Stimulated activated CD8-positive, alpha-beta memory T cell treated with anti-CD3 and anti-CD28 coated beads, Interleukin-7, amount 100 ng/mL, for 4 hours (primary cell): ENCODE measurements around the gene BCAS3.

Experiments used
- DNase-seq, 2 donors: peaks; one replicate each; pipeline ENCODE4 v3.0.0-alpha.2; 2020; ENCODE audit warnings: low read depth in 2 of 2

The BCAS3 gene

DNA sequence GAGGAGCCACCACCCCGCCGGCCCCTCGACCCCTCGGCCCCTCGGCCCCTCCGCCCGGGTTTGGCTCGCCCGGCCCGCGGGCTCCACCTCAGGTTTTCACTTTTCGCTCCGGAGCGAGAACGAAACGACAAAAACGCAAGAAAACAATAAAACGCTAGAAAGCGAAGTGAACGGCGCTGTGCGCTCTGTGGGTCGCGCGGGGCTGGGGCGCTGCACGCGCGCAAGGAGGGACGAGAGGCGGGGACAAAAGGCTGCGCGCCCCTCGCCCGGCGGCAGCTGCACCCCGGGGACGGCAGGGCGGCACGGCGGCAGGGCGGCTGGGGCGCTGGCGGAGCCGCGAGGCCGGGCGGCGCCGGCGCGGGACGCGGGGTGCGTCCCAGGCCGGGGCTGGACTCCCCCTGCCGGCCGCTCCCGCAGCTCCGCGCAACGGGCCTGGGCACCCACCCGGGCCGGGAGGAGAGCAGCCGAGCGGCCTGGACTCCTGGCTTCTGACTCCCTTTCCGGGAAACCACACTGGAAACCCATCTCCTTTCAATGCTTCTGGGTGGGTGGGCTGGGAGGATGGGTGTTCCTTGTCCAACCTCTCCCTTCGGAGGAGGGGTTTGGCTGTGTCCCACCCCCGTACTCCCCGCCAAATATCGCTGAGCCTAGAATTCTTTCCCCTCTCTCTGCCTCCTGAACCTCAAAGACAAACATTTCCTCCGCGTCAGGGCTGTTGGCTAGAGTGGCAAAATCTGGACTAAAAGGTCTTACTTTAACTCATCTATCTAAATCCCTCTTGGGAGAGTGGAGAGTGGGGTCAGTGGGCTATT lies 731.9 kb downstream of the BCAS3 start:
- peak in 1 of 2 donors; percentile 16 for DNase-seq

DNA sequence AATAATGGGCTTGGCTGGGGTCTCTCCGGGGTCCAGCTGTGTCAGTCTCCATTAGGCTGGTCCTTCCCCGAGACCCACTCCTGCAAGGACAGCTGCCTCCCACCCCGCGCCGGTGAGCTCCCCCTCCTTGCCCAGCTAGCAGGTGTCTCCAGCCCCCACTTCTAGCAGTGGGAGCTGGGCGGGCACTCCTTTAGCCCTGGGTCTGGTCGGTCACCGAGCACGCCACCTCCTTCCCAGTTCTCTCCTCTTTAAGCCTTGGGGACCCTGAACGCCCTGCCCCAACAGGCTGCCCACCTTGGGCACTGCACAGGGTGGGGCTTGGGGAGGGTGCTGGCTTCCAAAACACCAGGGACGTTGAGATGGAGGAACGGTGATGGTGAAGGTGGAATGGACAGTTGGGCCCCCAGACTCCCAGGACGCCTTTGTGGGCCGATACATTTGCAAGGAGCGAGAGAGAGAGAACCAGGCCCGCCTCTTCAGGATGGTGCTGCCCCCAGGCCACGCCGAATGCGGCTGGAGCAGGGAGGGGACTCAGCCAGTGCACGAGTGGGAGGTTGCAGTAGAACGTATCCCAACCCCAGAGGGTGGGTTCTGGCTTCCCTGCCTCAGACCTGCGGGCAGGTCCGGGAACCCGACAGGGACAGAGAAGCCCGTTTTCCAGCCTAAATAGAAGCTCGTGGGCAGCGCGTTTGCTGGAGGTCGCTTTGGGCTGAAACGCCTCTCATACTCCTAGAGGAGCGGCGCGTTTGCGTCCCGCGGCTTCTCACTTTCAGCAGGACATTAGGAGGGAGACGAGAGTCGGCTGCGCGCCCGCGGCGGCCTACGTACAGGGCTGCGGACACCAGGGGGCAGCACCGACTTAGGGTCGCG lies 732.7 kb downstream of the BCAS3 start:
- peak; percentile 33 to 65 for DNase-seq

DNA sequence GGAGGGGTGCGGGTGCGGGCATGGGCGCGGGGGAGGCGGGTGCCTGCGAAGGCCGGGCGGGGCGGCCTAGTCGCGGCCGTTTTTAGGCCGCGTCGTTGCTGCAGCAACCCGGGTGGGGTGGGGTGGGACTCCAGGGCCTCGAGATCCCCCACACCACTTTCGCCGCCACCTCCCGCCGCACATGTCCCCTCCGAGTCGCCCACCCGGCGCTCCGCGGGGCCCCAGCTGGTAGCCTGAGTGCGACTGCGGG lies 733.3 kb downstream of the BCAS3 start:
- DNase-seq: no peak

DNA sequence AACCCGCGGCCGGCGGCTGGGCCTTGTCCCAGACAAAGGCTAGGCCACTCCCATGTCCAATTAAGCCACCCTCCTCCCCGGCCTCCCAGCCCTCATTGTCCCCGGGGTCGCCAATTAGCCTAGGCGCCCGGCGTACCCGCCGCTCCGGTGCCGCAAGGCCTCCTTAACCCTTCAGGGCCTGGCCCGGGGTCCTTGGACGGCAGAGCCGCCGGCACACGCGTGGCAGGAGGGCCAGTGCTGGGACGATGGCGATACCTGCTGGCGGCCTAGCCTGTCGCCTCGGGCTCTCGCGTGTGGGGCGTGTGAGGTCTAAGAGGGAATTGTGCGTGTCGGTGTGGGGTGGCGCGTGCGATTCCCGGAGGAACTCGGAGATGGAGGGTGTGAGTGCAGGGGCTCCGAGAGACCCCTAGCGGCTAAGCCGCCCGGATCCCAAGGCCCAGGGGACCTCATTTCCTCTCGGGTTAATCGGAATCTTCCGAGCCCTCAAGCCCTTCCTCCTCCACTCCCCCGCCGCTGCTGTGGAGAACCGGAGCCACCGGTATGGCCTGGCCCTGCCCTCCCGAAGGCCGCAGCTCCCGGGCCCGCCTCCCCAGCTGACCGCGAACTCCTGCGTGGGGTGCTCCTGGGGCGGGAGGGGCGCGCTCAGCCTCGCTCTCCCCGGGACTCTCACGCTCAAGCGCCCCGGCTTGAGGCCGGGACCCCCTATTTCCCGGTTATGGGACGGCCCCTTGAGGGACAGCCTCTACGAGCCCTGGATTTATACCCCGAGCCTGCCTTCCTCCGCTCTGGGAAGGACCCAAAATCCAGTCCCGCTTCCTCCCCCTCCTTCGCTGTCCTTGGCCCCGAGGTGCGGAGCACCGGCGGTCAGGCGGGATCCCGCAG lies 733.9 kb downstream of the BCAS3 start:
- no peak for DNase-seq

DNA sequence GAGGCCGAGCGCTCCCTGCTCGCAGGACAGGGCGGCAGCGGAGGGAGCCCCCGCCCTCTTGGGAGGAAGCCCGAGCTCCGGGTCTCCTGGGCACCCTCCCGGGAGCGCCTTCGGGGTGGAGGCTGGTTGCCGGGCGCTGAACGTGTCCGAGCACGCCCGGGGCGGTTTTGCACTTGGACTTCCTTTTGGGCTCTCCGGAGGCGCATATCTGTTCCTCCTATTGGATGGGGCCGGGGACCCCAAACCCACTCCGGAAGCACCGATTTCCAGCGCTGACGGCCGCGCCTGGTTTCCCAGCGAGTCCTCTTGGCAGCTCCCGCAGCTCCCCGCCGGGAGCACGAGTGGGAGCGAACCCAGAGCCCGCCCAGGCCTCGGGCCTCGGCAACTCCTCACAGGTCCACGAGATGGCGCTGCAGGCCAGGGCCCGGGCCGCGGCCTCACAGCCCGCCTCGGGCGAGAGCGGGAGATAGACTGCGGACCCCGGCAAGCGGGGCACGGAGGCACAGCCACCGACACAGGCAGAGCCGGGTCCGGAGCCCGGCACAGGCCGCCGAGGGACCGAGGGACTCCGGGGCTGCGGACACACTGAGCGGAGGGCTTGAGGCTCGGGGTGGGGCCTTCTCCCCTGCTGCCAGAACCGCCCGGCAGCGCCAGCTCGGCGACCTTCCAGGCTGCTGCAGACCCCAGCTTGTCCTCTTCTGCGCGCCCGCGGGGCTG lies 734.6 kb downstream of the BCAS3 start:
- peak; percentile 48 to 58 for DNase-seq

DNA sequence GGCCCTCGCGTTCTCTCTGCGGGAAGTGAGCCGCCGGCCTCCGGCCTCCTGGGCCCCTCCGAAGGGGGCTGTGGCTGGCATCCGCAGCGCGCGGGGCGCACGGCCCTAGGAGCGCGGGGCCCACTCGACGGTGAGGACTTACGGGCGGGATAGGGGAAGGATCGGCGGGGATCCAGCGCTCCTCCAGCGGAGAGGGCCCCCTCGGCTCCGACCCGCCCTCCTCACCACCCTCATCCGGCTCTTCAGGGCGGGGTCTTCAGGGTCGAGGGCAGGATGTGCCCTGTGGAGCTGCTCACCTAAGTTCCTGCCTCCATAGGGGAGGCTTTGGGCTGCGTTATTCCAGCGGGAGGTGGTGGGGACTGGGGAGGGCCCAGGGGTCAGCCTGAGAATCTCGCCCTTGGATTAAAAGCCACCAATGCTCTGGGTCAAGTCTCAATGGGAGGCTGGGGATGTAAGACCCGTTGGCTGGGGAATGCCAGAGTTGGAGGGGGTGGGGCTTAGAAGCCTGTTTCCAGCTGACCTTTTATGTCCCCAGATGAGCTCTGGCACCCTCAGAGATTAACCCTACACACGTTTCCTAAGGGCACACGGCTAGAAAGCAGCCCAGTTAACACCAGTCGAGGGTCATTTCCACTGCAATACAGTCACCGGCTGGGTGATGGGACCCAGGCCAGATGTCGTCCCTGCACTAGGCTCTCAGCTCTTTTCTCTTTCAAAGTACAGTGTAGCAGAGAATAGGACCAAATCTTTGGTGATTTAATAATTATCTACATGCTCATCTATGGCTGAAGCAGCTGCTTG lies 735.4 kb downstream of the BCAS3 start:
- DNase-seq: no peak

DNA sequence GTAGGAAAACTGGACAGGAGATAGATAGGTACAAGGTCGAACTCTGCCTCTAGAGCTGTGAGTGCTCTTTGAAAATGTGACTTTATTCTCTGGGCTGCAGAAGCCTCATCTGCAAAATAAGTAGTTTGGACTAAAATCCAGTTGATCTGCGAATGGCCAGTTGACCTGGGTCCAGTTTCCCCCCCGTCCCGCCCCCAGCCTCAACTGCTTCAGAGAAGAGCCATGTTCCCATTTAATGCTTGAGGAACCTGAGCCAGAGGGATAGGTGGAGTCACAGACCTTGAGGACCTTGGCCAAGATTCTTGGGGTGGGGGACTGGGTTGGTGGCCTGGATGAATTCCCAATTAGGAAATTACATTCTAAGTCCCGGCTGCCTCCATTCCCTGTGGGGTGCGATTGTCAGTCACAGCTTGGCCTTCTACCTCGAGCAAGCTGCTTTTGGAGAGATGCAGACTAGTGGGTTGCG lies 736.0 kb downstream of the BCAS3 start:
- DNase-seq: no peak

DNA sequence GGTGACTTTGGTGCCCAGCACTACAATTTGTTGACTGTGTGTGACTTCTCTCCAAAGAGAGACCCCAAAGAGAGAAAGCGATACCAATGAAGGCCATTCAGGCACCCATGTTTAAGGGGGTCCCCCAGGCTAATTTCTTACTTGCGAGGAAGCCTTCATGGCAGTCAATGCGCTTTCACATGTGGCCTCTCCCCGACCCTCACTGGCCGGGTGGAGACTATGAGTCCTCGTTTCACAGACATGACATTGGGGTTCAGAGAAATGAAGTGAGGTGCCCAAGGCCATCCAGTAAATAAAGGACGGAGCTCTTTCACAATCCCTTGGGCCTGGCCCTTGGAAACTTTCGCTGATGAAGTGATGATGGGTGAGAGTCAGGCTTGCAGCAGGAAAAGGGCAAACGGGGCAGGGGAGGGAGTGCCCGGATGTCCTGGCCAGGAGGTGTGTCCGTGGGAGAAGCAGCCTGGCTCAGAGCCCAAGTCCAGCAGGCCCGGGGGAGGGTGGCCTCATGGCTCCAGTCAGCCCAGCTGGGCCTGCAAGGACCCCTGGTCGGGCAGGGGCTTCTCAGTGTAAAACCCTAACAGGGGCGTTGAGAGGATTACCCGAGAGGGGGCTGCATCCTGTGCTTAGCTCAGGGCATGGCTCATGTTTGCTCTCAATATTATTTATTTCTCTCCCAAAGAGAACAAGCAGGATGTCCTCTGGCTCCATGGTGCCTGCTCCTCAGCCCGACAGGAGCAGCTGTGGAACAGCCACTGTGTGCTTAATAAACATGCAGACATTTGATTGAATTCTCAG lies 736.7 kb downstream of the BCAS3 start:
- DNase-seq: no peak

DNA sequence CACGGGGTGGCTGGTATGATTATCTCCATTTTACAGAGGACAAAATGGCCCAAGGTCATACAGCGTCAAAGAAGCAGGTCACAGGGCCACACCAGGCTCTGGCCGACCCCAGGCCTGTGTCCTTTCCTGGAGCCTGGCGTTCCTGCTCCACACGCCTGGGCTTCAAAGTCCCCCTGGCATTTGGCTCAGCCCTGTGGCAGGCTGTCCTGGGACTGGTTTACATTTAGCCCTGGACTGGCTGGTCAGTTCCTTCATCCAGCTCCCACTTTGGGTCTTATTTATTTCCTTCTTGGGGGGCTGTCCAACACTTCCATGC lies 737.2 kb downstream of the BCAS3 start:
- no peak for DNase-seq

DNA sequence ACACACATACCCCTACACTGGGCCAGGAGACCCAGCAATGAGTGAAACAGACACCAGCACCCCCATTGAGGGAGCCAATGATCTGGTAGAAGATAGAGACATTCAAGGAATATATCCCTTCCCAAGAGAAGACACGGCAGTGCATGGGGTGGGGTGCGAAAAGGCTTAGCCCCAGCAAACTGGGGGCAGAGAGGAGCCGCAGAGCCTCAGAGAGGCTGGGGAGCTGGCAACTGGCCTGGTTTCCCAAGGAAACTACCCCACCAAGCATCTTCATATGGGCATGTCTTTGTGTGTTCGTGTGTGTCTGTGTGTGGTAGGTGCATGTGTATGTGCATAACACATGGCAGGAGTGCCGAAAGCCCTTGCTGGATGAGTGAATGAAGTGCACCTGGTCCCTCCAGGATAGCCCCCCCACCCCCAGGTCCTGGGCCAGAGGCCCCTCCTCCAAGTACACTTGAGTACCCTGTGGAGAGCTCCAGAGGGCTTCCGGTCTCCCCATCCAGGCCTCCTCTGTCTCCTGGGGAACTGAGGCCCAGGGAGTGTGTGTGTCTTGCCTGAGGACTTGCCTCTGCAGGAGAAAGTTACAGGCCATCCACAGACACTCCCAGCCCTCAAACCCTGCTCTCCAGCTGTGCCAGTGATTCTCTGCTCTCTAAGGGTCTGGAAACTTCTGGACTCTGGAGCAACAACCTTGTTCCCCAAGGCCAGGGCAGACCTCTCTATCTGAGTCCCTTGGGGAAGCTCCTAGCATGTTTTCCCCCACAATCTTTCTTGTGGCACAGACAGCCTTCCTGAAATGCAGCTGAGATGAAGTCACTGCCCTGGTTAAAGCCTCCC lies 737.9 kb downstream of the BCAS3 start:
- no peak for DNase-seq

DNA sequence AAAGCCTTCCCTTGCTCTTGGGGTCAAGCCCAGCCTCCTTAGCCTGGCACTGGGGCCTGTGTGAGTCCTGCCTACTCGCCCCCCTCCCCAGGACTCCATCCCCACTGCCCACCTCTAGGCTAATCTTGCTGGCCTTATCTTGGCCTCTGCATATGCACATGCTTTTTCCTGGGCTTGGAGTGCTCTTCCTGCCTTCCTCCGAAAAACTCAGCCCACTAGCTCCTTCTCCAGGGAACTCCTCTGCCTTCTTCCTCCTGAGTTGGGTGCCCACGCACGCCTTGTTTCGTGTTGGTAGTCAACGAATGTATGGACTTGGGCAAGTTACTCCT lies 738.5 kb downstream of the BCAS3 start:
- DNase-seq: no peak

DNA sequence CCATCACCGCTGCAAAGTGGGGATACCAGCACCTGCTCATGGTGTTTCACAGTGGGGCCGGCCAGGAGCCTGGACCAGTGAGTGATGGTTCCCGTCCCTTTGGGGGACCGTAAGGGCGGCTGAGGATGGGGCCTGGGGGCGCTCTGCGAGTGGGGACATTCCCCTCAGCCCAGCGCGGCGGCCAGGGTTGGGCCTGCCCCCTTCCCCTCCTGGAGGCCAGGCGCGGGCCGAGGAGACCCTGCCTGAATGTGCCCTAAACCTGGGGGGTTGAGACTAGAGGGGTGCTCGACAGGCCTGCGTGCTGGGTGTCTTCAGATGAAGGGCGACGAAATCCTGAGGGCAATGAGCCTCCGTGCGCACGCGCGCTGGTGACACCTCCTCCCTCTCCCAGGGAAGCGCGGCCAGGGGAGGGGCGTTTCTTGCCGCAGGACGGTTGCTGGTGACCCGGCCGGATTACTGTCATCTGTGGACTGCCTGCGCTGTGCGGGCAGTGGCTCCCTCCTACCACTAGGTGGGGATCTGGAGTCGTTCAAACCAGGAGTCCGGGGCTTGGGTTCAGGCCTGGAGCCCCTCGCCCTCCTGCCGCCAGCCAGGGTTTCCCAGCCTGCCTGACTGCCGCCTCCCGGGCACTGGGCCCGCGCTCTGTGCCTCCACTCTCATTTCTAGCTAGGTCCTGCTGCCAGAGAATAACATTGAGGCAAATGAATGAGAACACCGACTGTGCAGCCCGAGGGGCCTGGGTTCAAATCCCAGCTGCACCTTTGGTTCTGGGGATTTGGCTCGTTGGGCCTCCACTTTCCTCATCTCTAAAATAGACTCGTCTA lies 739.1 kb downstream of the BCAS3 start:
- DNase-seq: peak in 1 of 2 donors; percentile 21

DNA sequence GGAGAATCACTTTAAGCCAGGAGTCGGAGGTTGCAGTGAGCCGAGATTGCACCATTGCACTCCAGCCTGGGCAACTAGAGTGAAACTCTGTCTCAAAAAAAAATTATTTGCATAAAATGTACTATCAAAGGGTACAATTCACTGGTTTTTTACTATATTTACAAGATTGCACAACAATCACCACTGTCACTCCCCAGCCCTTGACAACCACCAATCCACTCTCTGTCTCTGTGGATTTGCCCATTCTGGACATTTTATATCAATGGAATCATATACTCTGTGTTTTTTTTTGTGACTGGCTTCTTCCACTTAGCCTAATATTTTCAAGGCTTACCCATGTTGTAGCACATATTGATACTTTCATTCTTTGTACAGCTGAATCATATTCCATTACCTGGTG lies 740.8 kb downstream of the BCAS3 start:
- DNase-seq: no peak

DNA sequence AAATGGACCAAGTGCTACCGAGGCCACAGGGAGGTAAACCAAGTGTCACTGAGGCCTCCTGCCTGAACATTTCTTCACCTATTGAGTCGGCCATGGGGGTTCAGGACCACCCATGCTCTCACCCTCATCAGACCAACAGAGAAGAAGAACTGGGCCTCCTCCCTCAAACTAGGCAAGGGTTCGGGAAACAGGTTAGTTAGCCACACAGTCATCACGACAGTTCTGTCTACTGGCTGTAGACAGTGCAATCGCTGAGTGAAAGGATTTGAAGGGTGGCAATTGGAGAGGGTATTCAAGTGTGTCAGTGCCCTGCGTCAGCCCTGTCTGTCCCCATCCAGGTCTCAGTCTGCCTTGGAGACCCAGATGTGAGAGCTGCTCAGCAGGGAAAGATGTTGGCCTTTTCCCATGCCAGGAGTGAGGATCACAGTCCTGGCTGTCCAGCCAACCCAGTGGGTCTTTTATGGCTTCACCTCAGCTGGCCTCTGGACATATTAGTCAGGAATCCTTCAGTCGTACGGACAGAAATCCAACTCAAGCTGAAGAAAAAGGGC lies 741.9 kb downstream of the BCAS3 start:
- no peak for DNase-seq

DNA sequence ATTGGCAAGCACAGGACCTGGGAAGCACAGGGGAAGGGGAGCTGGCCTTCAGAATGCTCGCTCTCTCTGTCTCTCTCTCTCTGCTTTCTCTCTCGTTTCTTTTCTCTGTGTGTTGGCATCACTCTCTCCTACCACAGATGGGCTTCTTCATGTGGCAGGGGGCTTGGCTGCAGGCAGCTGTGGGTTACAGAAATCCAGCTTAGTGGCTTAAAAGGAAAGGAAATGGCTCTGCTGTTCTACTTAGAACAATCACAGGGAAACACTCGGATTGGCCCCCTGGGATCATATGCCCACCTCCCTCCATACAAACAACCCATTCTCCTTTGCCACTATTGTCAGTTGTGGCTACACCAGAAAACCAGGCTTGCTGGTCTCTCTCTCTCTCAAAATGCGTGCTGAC lies 742.4 kb downstream of the BCAS3 start:
- DNase-seq: no peak

DNA sequence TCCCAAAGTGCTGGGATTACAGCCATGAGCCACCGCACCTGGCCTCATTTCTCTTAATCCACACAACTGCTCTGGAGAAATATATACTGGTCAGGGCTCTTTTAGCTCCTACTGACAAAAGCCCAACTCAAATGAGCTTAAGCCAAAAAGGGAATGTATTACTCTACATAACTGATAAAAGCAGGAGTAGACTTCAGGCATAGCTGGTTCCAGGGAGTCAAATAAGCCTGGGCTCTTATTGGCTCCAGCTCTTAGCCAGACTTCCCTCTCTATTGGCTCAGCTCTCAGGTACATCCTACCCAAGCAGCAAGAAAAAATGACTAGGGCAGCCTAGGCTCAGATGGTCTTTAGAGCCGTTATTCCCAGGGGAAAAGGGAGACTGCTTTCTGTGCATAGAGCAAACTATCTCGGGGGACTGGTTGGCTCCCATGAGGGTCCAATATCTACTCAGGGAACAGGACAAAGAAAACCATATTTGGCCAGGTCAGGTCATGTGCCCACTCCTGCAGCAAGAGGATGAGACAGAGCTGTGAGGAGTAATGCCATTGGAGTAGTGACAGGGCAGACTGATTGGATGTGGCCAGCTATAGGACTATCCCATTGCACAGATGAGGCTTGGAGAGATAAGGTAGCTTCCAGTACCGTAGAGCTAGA lies 743.2 kb downstream of the BCAS3 start:
- no peak for DNase-seq

DNA sequence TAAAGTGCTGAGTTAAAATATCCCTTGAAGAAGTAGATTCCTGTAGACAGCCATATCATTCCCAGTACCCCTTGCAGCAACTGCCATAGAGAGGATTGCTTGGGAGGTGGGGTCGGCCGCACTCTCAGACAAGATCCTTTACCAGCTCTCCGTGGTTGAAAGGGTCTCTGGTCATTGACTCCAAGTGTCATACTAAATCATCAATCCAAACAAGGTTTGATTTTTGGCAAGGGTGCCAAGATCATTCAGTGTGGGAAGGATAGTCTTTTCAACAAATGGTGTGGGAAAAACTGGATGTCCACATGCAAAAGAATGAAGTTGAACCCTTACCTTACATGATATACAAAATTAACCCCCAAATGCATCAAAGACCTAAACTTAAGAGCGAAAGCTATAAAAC lies 743.8 kb downstream of the BCAS3 start:
- DNase-seq: no peak
